ENCODE measurements around the gene SLC43A1.

SLC43A1 gene

GRCh38 chr11:57468276-57468675, 47.2 kb downstream of the SLC43A1 start:
- TF ChIP-seq, protein P1, sequence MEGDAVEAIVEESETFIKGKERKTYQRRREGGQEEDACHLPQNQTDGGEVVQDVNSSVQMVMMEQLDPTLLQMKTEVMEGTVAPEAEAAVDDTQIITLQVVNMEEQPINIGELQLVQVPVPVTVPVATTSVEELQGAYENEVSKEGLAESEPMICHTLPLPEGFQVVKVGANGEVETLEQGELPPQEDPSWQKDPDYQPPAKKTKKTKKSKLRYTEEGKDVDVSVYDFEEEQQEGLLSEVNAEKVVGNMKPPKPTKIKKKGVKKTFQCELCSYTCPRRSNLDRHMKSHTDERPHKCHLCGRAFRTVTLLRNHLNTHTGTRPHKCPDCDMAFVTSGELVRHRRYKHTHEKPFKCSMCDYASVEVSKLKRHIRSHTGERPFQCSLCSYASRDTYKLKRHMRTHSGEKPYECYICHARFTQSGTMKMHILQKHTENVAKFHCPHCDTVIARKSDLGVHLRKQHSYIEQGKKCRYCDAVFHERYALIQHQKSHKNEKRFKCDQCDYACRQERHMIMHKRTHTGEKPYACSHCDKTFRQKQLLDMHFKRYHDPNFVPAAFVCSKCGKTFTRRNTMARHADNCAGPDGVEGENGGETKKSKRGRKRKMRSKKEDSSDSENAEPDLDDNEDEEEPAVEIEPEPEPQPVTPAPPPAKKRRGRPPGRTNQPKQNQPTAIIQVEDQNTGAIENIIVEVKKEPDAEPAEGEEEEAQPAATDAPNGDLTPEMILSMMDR (conservative IDR thresholded peaks at IDR 0.05; ENCODE audit: low read depth), result no peak
- ChIA-PET POLR2A (ENCODE audit: low non-redundant PET) (no interaction called here), CTCF (interaction anchor here (0.9 kb wide), 1 partner anchor 10 kb away, joined by 4 read pairs; no protein-coding TSS in a partner anchor)
- DNase-seq (ENCODE audit: low spot score), result no peak
- no peak overlapping the region for H3K27ac ChIP-seq

DNA sequence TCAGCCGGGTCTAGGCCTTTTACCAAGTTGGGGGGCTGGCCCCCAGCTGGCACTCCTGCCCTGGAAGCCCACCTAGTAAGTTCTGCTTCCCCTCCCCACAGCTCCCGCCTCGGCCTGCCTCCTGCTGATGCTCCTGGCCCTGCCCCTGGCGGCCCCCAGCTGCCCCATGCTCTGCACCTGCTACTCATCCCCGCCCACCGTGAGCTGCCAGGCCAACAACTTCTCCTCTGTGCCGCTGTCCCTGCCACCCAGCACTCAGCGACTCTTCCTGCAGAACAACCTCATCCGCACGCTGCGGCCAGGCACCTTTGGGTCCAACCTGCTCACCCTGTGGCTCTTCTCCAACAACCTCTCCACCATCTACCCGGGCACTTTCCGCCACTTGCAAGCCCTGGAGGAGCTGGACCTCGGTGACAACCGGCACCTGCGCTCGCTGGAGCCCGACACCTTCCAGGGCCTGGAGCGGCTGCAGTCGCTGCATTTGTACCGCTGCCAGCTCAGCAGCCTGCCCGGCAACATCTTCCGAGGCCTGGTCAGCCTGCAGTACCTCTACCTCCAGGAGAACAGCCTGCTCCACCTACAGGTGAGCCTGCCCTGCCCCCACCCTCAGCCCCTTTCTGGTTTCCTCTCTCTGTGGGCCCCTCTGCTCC, 47.9 kb downstream of the SLC43A1 start:
- TF ChIP-seq, protein P1 (conservative IDR thresholded peaks at IDR 0.05; ENCODE audit: low read depth), result no peak
- ChIA-PET CTCF (interaction anchor here (0.7 to 0.9 kb wide), 2 partner anchors 9 kb away, joined by 3 to 4 read pairs; no protein-coding TSS in a partner anchor), POLR2A (ENCODE audit: low non-redundant PET) (no interaction called here)
- H3K27ac ChIP-seq, result no peak overlapping the region
- no peak for DNase-seq (ENCODE audit: low spot score)

DNA sequence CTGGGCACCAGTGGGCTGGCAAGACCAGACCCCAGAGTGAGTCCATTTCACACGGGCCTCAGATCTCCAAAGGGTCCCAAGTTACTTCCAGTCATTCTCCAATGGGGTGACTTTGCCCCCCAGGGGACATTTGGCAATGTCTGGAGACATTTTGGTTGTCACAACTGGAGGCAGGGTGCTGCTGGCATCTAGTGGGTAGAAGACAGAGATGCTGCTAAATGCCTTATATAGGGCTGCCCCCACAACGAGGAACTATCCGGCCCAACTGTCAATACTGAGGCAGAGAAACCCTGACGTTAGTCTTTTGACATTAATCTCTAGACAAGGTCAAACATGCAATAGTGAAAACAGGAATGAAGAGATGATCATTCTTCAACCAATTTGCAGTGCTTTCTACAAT, 48.8 kb downstream of the SLC43A1 start:
- TF ChIP-seq, protein P1 (conservative IDR thresholded peaks at IDR 0.05; ENCODE audit: low read depth), result no peak
- H3K27ac ChIP-seq, result no peak overlapping the region
- DNase-seq (ENCODE audit: low spot score), result no peak
- ChIA-PET POLR2A (ENCODE audit: low non-redundant PET) (no interaction called here), CTCF (no interaction called here)

DNA sequence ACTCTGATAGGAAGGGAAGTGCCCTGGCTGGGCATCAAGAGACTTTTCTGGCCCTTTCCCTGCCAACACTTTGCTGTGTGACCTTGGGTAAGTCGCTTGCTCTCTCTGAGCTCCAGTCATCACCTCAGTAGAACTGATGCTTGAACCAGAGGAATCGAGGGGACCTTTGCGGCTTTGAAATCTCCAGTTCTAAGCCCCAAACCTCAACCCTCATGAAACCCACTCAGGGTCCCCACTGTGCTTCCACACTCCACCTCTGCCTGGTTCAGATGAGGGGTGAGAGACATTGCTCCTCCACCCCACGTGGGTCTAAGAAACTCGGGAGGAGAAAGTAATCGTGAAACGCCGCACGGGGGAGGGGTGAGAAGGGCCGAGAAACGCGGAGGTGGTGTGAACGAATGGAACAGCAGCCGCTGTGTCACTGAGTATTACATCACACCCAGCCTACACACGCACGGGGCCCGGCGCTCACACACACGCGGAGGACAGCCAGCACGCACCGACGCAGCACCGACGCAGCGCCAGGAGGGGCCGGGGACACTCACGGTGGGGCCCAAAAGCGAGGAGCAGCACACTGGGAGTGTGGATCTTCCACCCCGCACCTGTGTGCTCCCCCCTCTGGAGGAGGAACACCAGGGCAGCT, 50.8 kb downstream of the SLC43A1 start:
- CTCF ChIA-PET, result interaction anchor here (0.6 to 0.9 kb wide), 2 partner anchors 7 to 29 kb away, joined by 4 read pairs; no protein-coding TSS in a partner anchor
- no peak overlapping the region for H3K27ac ChIP-seq

GRCh38 chr11:57463671-57464538, 51.6 kb downstream of the SLC43A1 start:
- DNase-seq (ENCODE audit: low spot score), result no peak
- TF ChIP-seq, protein P1 (conservative IDR thresholded peaks at IDR 0.05; ENCODE audit: low read depth), result no peak
- ChIA-PET POLR2A (ENCODE audit: low non-redundant PET) (no interaction called here), CTCF (interaction anchor here (0.6 to 1.1 kb wide), 4 partner anchors 13 to 170 kb away, joined by 3 to 4 read pairs (median 4); no protein-coding TSS in a partner anchor)
- no peak overlapping the region for H3K27ac ChIP-seq

More for the DNA sequence above, 50.8 kb downstream of the SLC43A1 start:
- POLR2A ChIA-PET (ENCODE audit: low non-redundant PET), result no interaction called here
- DNase-seq (ENCODE audit: low spot score), result no peak
- TF ChIP-seq, protein P1 (conservative IDR thresholded peaks at IDR 0.05; ENCODE audit: low read depth), result no peak

DNA sequence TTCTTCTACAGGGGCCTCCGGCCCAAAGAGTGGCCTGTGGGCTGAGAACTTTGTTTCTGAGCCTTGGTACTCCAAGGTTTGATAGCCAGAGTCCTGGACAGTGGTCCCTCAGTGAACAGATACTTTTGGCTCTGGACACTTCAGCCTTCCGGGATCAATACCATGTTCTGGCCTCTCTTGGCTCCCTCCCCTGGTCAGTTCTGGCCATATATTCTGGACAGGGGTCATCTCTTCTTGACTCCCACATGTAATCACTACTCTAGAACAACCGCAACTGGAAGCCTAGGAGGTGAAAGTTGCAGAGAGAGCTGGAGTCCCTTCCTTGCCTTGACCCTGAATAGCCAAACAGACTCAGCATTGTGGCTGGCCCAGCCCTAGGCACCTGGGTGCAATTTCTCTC, 52.9 kb downstream of the SLC43A1 start:
- POLR2A ChIA-PET (ENCODE audit: low non-redundant PET), result no interaction called here
- CTCF ChIA-PET, result interaction anchor here (0.6 to 1.2 kb wide), 3 partner anchors 29 to 31 kb away, joined by 3 to 4 read pairs (median 4); no protein-coding TSS in a partner anchor
- DNase-seq (ENCODE audit: low spot score), result no peak
- H3K27ac ChIP-seq, result no peak overlapping the region
- TF ChIP-seq, protein P1 (conservative IDR thresholded peaks at IDR 0.05; ENCODE audit: low read depth), result no peak

Measured in RWPE1 (cell line).